Astrocyte (in vitro differentiated cells and primary cell): ENCODE measurements around the gene CLEC11A. TPM values are rescaled to one million over a fixed set of nuclear protein-coding genes. Genes with fewer than 3 reads are reported as not detected.
"Not testable (repeated sequence)": the region's sequence is repeated elsewhere in the genome, so short reads cannot be mapped to it uniquely, and the experiment has no call there.

Experiments
- DNase-seq: peaks from one replicate; pipeline ENCODE4 v3.0.0-alpha.2; 2010; ENCODE audit warnings: low read depth
- FAIRE-seq: peaks from 2 replicates; lab custom pipeline; 2011; peaks lifted over from hg19 to GRCh38; lab: Jason Lieb, UNC
- H2AFZ ChIP-seq: 2 replicates; pipeline ENCODE4 v1.6.0; 2012; ENCODE audit warnings: low read depth, low read length, inconsistent platforms
- H3K27ac ChIP-seq: 2 replicates; pipeline ENCODE4 v1.5.1; 2011; ENCODE audit warnings: low read depth, low read length, inconsistent platforms
- H3K27me3 ChIP-seq: 2 replicates; pipeline ENCODE4 v1.6.0; 2011; ENCODE audit warnings: low read length, inconsistent platforms; ENCODE audit not compliant: insufficient read depth
- H3K36me3 ChIP-seq: 2 replicates; pipeline ENCODE4 v1.5.1; 2011; ENCODE audit warnings: low read length, inconsistent platforms; ENCODE audit not compliant: insufficient read depth
- H3K4me1 ChIP-seq: 2 replicates; pipeline ENCODE4 v1.5.1; 2011; ENCODE audit warnings: low read length, inconsistent platforms; ENCODE audit not compliant: insufficient read depth
- H3K4me2 ChIP-seq: 2 replicates; pipeline ENCODE4 v1.6.0; 2012; ENCODE audit warnings: low read length, inconsistent platforms
- H3K4me3 ChIP-seq: 2 replicates; pipeline ENCODE4 v1.5.1; 2011; ENCODE audit warnings: low read depth, mild to moderate bottlenecking, low read length, inconsistent platforms; ENCODE audit not compliant: insufficient read depth
- H3K79me2 ChIP-seq: 2 replicates; pipeline ENCODE4 v1.6.0; 2012; ENCODE audit warnings: mild to moderate bottlenecking, low read length, inconsistent platforms; ENCODE audit not compliant: insufficient read depth
- H3K9ac ChIP-seq: 2 replicates; pipeline ENCODE4 v1.6.0; 2012; ENCODE audit warnings: mild to moderate bottlenecking, low read length, inconsistent platforms
- H3K9me3 ChIP-seq: 2 replicates; pipeline ENCODE4 v1.5.1; 2012; ENCODE audit warnings: low read depth, mild to moderate bottlenecking, low read length, inconsistent platforms; ENCODE audit not compliant: insufficient read depth
- H4K20me1 ChIP-seq: 2 replicates; pipeline ENCODE4 v1.6.0; 2012; ENCODE audit warnings: low read length, inconsistent platforms; ENCODE audit not compliant: insufficient read depth
- H3K27ac Mint-ChIP-seq: one replicate; pipeline ENCODE4 v1.8.0; 2021; ENCODE audit warnings: mild to moderate bottlenecking, mixed read lengths; ENCODE audit not compliant: unreplicated experiment
- H3K27me3 Mint-ChIP-seq: one replicate; pipeline ENCODE4 v1.8.0; 2021; ENCODE audit warnings: low read depth, mixed read lengths; ENCODE audit not compliant: unreplicated experiment
- H3K36me3 Mint-ChIP-seq: one replicate; pipeline ENCODE4 v1.8.0; 2021; ENCODE audit warnings: low read depth, mixed read lengths; ENCODE audit not compliant: unreplicated experiment
- H3K4me1 Mint-ChIP-seq: one replicate; pipeline ENCODE4 v1.8.0; 2021; ENCODE audit warnings: low read depth, mixed read lengths; ENCODE audit not compliant: unreplicated experiment
- H3K4me3 Mint-ChIP-seq: one replicate; pipeline ENCODE4 v1.8.0; 2021; ENCODE audit warnings: mild to moderate bottlenecking, moderate library complexity, mixed read lengths; ENCODE audit not compliant: unreplicated experiment
- H3K9me3 Mint-ChIP-seq: one replicate; pipeline ENCODE4 v1.8.0; 2021; ENCODE audit warnings: mild to moderate bottlenecking, mixed read lengths; ENCODE audit not compliant: unreplicated experiment
- EZH2 ChIP-seq: IDR thresholded peaks from 2 replicates; pipeline ENCODE4 v1.6.1; 2012; ENCODE audit warnings: mild to moderate bottlenecking, low read length, inconsistent platforms; ENCODE audit not compliant: insufficient read depth
- total RNA-seq: library from RNA; stranded (reverse); gene quantifications from 2 replicates; pipeline ENCODE4 v1.2.1, GENCODE V29; 2021
- TF ChIP-seq, protein P1 (sequence below): IDR thresholded peaks from 2 replicates; pipeline ENCODE4 v1.5.1; 2011; ENCODE audit warnings: low read depth, mild to moderate bottlenecking, inconsistent platforms, low read length, moderate library complexity; ENCODE audit not compliant: insufficient read depth

The CLEC11A gene
- total RNA-seq, 1 donor from 2014 or later = not detected

DNA sequence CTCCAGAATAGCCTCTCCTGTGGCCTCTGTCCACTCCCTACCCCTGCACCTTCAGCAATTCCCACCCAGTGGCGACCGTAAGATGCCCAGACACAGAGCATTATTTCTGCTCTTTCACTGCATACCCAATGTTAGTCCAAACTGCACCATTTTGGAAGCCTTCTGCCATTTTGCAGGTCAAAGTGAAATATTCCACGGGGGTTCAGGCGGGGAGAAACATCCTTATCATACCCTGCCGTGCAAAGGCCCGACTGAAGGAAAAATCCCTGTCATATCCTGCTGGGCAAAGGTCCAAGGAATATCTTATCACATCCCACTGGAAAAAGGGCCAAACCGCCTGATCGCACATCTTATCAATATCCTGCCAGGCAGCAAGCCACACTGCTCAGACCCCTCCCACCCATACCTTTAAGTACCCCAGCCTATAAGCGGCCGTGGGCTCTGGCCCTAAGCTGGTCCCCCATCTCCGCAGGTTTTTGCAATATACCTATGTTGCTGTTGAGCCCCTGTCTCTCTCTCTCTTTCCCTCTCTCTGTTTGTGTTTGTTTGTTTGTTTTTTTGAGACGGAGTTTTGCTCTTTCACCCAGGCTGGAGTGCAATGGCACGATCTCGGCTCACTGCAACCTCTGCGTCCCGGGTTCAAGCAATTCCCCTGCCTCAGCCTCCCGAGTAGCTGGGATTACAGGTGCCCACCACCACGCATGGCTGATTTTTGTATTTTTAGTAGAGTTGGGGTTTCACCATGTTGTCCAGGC is 18.2 kb downstream of the CLEC11A start:
- Histone ChIP-seq H3K4me3 (no peak overlapping the region), H3K79me2 (no peaks in the 10 kb centered on the region), H3K4me2 (no peak overlapping the region), H3K27ac (no peak overlapping the region), H4K20me1 (no peaks in the 10 kb centered on the region), H3K27me3 (peaks cover 2% of the 10 kb centered on the region), H3K9ac (no peak overlapping the region), H3K36me3 (no peaks in the 10 kb centered on the region), H3K4me1 (no peaks in the 10 kb centered on the region), H2AFZ (no peak overlapping the region), H3K9me3 (no peaks in the 10 kb centered on the region)
- FAIRE-seq = no peak
- no peak overlapping the region for H3K4me3 Mint-ChIP-seq
- DNase-seq = no peak
- H3K27me3 Mint-ChIP-seq = no peaks in the 10 kb centered on the region
- H3K36me3 Mint-ChIP-seq = no peaks in the 10 kb centered on the region
- no peaks in the 10 kb centered on the region for H3K4me1 Mint-ChIP-seq
- TF ChIP-seq EZH2 = no peak
- TF ChIP-seq, protein P1, sequence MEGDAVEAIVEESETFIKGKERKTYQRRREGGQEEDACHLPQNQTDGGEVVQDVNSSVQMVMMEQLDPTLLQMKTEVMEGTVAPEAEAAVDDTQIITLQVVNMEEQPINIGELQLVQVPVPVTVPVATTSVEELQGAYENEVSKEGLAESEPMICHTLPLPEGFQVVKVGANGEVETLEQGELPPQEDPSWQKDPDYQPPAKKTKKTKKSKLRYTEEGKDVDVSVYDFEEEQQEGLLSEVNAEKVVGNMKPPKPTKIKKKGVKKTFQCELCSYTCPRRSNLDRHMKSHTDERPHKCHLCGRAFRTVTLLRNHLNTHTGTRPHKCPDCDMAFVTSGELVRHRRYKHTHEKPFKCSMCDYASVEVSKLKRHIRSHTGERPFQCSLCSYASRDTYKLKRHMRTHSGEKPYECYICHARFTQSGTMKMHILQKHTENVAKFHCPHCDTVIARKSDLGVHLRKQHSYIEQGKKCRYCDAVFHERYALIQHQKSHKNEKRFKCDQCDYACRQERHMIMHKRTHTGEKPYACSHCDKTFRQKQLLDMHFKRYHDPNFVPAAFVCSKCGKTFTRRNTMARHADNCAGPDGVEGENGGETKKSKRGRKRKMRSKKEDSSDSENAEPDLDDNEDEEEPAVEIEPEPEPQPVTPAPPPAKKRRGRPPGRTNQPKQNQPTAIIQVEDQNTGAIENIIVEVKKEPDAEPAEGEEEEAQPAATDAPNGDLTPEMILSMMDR = no peak
- H3K27ac Mint-ChIP-seq = no peak overlapping the region
- H3K9me3 Mint-ChIP-seq = peaks cover 17% of the 10 kb centered on the region

DNA sequence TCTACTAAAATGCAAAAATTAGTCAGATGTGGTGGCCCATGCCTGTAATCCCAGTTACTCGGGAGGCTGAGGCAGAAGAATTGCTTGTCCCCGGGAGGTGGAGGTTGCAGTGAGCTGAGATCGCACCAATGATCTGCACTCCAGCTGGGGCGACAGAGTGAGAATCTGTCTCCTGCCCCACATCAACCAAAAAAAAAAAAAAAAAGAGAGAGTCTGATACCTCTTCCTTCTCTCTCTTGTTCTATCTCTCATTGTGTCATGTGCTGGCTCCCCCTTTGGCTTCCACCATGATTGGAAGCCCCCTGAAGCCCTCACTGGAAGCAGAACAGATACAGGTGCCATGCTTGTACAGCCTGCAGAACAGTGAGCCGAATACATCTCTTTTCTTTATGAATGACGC is 20.4 kb downstream of the CLEC11A start:
- no peak overlapping the region for H3K4me2 ChIP-seq
- no peak for TF ChIP-seq EZH2
- TF ChIP-seq, protein P1 = no peak
- Mint-ChIP-seq H3K9me3 (peaks cover 20% of the 10 kb centered on the region), H3K4me3 (no peak overlapping the region), H3K27ac (no peak overlapping the region), H3K27me3 (no peaks in the 10 kb centered on the region), H3K4me1 (no peaks in the 10 kb centered on the region), H3K36me3 (no peaks in the 10 kb centered on the region)
- FAIRE-seq = no peak
- H4K20me1 ChIP-seq = no peaks in the 10 kb centered on the region
- no peak overlapping the region for H3K27ac ChIP-seq
- H3K4me1 ChIP-seq = no peaks in the 10 kb centered on the region
- peaks cover 2% of the 10 kb centered on the region for H3K27me3 ChIP-seq
- H3K4me3 ChIP-seq = no peak overlapping the region
- no peak for DNase-seq
- no peaks in the 10 kb centered on the region for H3K36me3 ChIP-seq
- H3K9ac ChIP-seq = no peak overlapping the region
- no peak overlapping the region for H2AFZ ChIP-seq
- H3K9me3 ChIP-seq = no peaks in the 10 kb centered on the region
- H3K79me2 ChIP-seq = no peaks in the 10 kb centered on the region

DNA sequence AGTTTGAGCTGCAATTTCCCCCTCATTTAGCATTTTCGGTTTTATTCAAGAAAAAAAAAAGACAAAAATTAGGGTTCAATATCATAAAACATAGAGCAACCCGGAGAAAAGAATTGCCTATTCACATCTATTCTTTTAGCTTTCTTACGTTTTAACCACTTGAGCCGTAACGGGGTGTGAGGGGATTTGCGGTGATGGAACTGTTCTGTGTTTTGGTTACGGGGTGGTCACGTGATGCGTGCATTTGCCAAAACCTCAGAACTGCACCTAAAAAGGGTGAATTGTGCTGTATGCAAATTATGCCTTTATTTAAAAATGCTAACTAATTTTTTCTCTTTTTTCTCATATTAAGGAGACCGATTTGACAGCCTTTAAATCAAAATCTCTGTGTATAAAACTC is 22.1 kb downstream of the CLEC11A start:
- no peaks in the 10 kb centered on the region for H3K36me3 Mint-ChIP-seq
- no peak for DNase-seq

DNA sequence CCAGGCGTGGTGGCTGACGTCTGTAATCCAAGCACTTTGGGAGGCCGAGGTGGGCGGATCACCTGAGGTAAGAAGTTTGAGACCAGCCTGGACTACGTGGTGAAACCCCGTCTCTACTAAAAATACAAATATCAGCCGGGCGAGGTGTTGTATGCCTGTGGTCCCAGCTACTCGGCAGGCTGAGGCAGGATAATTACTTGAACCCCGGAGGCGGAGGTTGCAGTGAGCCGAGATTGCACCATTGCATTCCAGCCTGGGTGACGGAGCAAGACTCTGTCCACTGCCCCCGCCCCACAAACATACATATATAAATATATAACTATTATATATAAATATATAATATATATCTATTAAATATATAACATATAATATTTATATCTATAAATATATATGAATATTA is 24.0 kb downstream of the CLEC11A start:
- FAIRE-seq, H2AFZ ChIP-seq, H3K4me1 ChIP-seq, H3K4me1 Mint-ChIP-seq, H3K27ac ChIP-seq, H3K4me2 ChIP-seq, H3K9ac ChIP-seq, H3K27me3 ChIP-seq, H3K9me3 ChIP-seq, H3K27me3 Mint-ChIP-seq, H3K36me3 Mint-ChIP-seq, H3K4me3 Mint-ChIP-seq, H3K27ac Mint-ChIP-seq, H4K20me1 ChIP-seq, H3K36me3 ChIP-seq, H3K79me2 ChIP-seq, DNase-seq, H3K4me3 ChIP-seq: not testable (repeated sequence)
- H3K9me3 Mint-ChIP-seq = peaks cover 19% of the 10 kb centered on the region

More for the DNA sequence above, 22.1 kb downstream of the CLEC11A start:
- Mint-ChIP-seq H3K27ac (no peak overlapping the region), H3K4me3 (no peak overlapping the region), H3K27me3 (no peaks in the 10 kb centered on the region), H3K9me3 (peaks cover 14% of the 10 kb centered on the region), H3K4me1 (no peaks in the 10 kb centered on the region)
- Histone ChIP-seq H3K4me3 (no peak overlapping the region), H3K4me2 (no peak overlapping the region), H3K4me1 (no peaks in the 10 kb centered on the region), H2AFZ (no peak overlapping the region), H3K79me2 (no peaks in the 10 kb centered on the region), H3K27me3 (peaks cover under 1% of the 10 kb centered on the region), H3K36me3 (no peaks in the 10 kb centered on the region), H3K9me3 (no peaks in the 10 kb centered on the region), H3K9ac (no peak overlapping the region), H3K27ac (no peak overlapping the region), H4K20me1 (no peaks in the 10 kb centered on the region)
- TF ChIP-seq, protein P1 = no peak
- no peak for TF ChIP-seq EZH2
- no peak for FAIRE-seq
